ENCODE results near the gene TMEM213.
A peak's percentile ranks its signal among the peaks of the same experiment; 100 is the strongest.

TMEM213 gene

GRCh38 chr7:138881579-138882188 is 83.9 kb downstream of the TMEM213 start:
- no peak overlapping the region for H3K4me3 Mint-ChIP-seq
- DNase-seq, result no peak
- CTCF ChIA-PET, result interaction anchor here (0.6 to 1.1 kb wide), 3 partner anchors 63 to 246 kb away, joined by 3 read pairs; no protein-coding TSS in a partner anchor
- no peak overlapping the region for H3K27ac Mint-ChIP-seq
- no peaks in the 10 kb centered on the region for H3K9me3 Mint-ChIP-seq
- peaks cover 29% of the 10 kb centered on the region for H3K4me1 Mint-ChIP-seq
- no peaks in the 10 kb centered on the region for H3K27me3 Mint-ChIP-seq
- no peaks in the 10 kb centered on the region for H3K36me3 Mint-ChIP-seq

- Mint-ChIP-seq H3K9me3 (no peaks in the 10 kb centered on the region), H3K27ac (no peak overlapping the region), H3K4me1 (peaks cover 31% of the 10 kb centered on the region), H3K36me3 (no peaks in the 10 kb centered on the region), H3K4me3 (no peak overlapping the region), H3K27me3 (no peaks in the 10 kb centered on the region)
- DNase-seq, result no peak
- CTCF ChIA-PET, result interaction anchor here (0.6 to 1.0 kb wide), 2 partner anchors 63 to 143 kb away, joined by 3 read pairs; no protein-coding TSS in a partner anchor
Observed at GRCh38 chr7:138882249-138882648, 84.5 kb downstream of the TMEM213 start.

GRCh38 chr7:138885383-138886147 is 87.8 kb downstream of the TMEM213 start:
- H3K27me3 Mint-ChIP-seq, result peaks cover 7% of the 10 kb centered on the region
- no peaks in the 10 kb centered on the region for H3K36me3 Mint-ChIP-seq
- CTCF ChIA-PET, result interaction anchor here (0.7 to 3.9 kb wide), 23 partner anchors 9 to 248 kb away, joined by 3 to 49 read pairs (median 6); partner anchors contain the start of gene KIAA1549
- no peak overlapping the region for H3K4me3 Mint-ChIP-seq
- H3K27ac Mint-ChIP-seq, result no peak overlapping the region
- H3K9me3 Mint-ChIP-seq, result no peaks in the 10 kb centered on the region
- no peak for DNase-seq
- H3K4me1 Mint-ChIP-seq, result peaks cover 39% of the 10 kb centered on the region

GRCh38 chr7:138886501-138886917 is 88.7 kb downstream of the TMEM213 start:
- H3K36me3 Mint-ChIP-seq, result no peaks in the 10 kb centered on the region
- peak overlapping the region; percentile 77 for H3K27ac Mint-ChIP-seq
- no peaks in the 10 kb centered on the region for H3K9me3 Mint-ChIP-seq
- CTCF ChIA-PET, result interaction anchor here (0.6 to 3.9 kb wide), 33 partner anchors 10 to 247 kb away, joined by 3 to 49 read pairs (median 4); partner anchors contain the start of gene KIAA1549
- DNase-seq, result peak; percentile 49
- H3K27me3 Mint-ChIP-seq, result peaks cover 15% of the 10 kb centered on the region
- peaks cover 37% of the 10 kb centered on the region for H3K4me1 Mint-ChIP-seq
- no peak overlapping the region for H3K4me3 Mint-ChIP-seq

- DNase-seq, result no peak
- H3K4me3 Mint-ChIP-seq, result no peak overlapping the region
- H3K9me3 Mint-ChIP-seq, result no peaks in the 10 kb centered on the region
- H3K36me3 Mint-ChIP-seq, result no peaks in the 10 kb centered on the region
- H3K4me1 Mint-ChIP-seq, result peaks cover 30% of the 10 kb centered on the region
- peak overlapping the region; percentile 62 for H3K27ac Mint-ChIP-seq
- H3K27me3 Mint-ChIP-seq, result peaks cover 20% of the 10 kb centered on the region
- CTCF ChIA-PET, result interaction anchor here (0.6 to 3.9 kb wide), 29 partner anchors 9 to 247 kb away, joined by 3 to 49 read pairs (median 5); partner anchors contain the start of gene KIAA1549
Observed at GRCh38 chr7:138887085-138887710, 89.4 kb downstream of the TMEM213 start.

All from activated naive CD4-positive, alpha-beta T cell treated with anti-CD3 and anti-CD28 coated beads, Interleukin-2, amount 10 ng/mL, durations not matched to agents 7 days and 5 days (primary cell).